Skeletal muscle cell (primary cell): ENCODE results near the gene DUSP19.
"Not testable (repeated sequence)": the region's sequence is repeated elsewhere in the genome, so short reads cannot be mapped to it uniquely, and the experiment has no call there.

ENCODE experiments used
- DNase-seq: peaks from one replicate; pipeline ENCODE4 v3.0.0-alpha.2; 2010; ENCODE audit warnings: low read depth
- H3K4me3 ChIP-seq: 2 replicates; pipeline ENCODE4 v1.5.1; 2011; ENCODE audit warnings: low read depth, mild to moderate bottlenecking, control low read depth, low read length, moderate library complexity

Gene DUSP19

GRCh38 chr2:183078464-183079138 is at the start of gene DUSP19:
Gene DUSP19, plus strand, starts transcription at chr2:183078747. Its CDS starts 187 bp downstream, at chr2:183078934.
- DNase-seq = peak; percentile 74
- H3K4me3 ChIP-seq = peak within 1 kb of the TSS; percentile 56

GRCh38 chr2:183029219-183029618 is 49.3 kb upstream of the DUSP19 start:
- no peak for DNase-seq
- no peak overlapping the region for H3K4me3 ChIP-seq

- peak; percentile 47 for DNase-seq
- no peak overlapping the region for H3K4me3 ChIP-seq
Measured at GRCh38 chr2:183031911-183032794, 46.4 kb upstream of the DUSP19 start.

DNA sequence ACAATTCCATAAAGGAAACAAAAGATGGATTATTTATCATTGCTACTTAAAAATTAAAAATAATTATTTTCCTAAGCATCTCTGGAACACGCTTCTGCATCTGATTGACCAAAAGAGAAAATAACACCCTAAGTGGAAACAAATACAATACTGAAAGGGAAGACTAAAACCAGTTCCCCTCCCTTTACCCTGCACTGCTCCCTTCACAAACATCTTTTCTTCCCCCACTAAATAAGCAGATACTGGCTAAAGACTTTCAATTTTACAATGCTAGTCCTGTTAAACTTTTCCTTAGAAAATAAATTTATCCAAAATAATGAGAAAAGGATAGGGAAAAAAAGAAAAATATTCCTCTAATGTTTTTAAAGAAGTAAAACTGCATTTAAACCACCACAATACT is 44.6 kb upstream of the DUSP19 start:
- no peak for DNase-seq
- H3K4me3 ChIP-seq = no peak overlapping the region

DNA sequence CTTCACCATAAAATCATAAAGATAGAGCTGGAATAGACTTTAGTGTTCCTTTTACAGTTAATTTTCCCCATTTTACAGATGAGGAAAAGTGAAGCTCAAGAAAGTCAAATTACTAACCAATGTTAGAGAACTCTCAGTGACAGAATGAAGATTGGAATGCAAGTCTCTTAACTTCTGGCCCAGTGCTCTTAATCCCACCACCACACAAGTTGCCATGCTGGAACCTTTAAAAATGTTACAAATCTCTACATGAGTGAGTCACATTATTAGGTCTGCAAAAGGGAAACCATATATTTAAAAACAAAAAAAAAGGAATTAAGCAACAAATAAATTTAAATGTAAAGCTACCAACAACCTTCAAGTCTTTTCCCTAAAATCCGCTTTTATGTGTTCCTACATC is 43.7 kb upstream of the DUSP19 start:
- peak overlapping the region; percentile 25 for H3K4me3 ChIP-seq
- DNase-seq = peak; percentile 51

- peak; percentile 66 for DNase-seq
- peak overlapping the region; percentile 85 for H3K4me3 ChIP-seq
Measured at GRCh38 chr2:183035298-183035953, 43.1 kb upstream of the DUSP19 start.

DNA sequence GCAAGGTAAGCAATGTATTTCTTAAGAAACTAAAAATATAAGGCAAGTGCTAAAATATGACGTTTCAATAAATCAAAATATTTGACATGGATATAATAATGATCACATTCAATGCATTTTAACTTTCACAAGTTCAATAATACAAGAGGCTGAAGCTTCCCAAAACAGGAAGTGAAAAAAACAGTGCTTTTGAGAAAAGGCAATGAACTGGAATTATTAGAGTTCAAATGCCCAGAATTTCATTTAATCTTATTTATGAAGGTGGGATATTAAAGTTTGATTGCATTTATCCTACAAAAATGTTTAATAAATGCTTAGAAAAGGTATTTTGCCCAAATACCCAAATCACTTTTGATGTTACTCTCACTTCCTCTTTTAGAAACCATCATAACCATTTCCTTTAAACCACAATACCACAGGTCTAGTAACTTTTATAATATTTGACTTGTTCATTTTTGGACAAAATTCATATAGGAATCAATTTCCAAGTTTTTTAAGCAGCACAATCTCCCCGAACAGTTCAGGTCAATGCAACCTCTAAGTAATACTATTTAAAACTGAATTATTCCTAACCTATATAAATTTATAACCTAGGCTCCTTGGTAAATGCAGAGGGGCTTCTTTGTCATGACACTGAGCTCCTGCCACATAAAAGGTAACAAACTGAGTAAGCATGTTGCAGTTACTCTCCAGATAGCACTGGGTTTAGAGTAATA is 42.4 kb upstream of the DUSP19 start:
- DNase-seq = no peak
- peak overlapping the region; percentile 85 for H3K4me3 ChIP-seq

GRCh38 chr2:183037074-183037552 is 41.4 kb upstream of the DUSP19 start:
- DNase-seq = peak; percentile 9
- peak overlapping the region; percentile 85 for H3K4me3 ChIP-seq

- H3K4me3 ChIP-seq = peak overlapping the region; percentile 85
- peak; percentile 4 for DNase-seq
Measured at GRCh38 chr2:183037553-183038340, 40.8 kb upstream of the DUSP19 start.

GRCh38 chr2:183038341-183039300 is 39.9 kb upstream of the DUSP19 start, which contains the start of gene NCKAP1:
Gene NCKAP1, minus strand, starts transcription at chr2:183038457. Its CDS starts 358 bp downstream, at chr2:183038099.
- DNase-seq = peak; percentile 35
- H3K4me3 ChIP-seq = peak within 1 kb of the TSS; percentile 85

- no peak for DNase-seq
- no peak overlapping the region for H3K4me3 ChIP-seq
Measured at GRCh38 chr2:183040604-183041003, 37.9 kb upstream of the DUSP19 start.

- not testable (repeated sequence) for DNase-seq
Measured at GRCh38 chr2:183043580-183043979, 35.0 kb upstream of the DUSP19 start.

GRCh38 chr2:183047486-183048125 is 30.9 kb upstream of the DUSP19 start:
- H3K4me3 ChIP-seq, DNase-seq: not testable (repeated sequence)

More at GRCh38 chr2:183043580-183043979, 35.0 kb upstream of the DUSP19 start:
- not testable (repeated sequence) for H3K4me3 ChIP-seq

DNA sequence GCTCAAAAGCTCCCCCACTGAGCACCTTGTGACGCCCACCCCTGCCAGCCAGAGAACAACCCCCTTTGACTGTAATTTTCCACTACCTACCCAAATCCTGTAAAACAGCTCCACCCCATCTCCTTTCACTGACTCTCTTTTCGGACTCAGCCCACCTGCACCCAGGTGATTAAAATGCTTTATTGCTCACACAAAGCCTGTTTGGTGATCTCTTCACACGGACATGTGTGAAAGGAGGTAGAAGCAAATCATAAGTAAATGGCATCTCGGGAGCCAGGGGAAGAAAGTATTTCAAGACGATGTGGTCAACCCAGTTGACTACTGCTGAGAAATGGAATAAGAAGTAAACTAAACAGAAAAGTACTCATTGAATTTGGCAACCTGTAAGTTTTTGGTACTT is 29.1 kb upstream of the DUSP19 start:
- no peak overlapping the region for H3K4me3 ChIP-seq
- no peak for DNase-seq

DNA sequence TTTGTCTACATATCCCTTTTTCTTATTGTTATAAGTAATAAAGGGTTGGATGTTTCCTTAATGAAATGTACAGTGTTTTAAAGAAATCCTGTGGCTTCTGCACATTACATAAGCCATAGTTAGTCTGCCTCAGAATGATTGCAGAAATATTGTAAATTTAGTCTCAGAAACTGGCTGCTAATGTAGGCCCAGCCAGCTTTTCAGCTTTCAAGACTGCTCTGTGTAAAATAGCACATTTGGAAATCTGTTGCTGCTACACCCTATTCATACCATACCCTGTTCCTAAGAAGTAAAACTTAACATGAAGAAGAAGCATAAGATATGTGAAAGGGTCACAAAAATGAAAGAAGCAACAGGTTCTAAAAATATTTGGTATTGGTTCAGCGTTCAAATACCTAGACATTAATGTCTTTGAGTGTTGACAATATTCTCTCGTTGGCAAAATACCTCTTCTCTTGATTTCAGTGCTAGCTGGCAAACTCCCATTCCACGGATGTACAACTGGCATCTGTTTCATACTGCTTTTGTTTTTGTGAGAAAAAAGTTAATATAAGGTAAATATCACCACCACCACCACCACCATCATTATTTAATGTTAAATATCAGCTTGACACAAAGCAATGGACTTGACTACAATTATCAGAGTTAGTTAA is 21.1 kb upstream of the DUSP19 start:
- DNase-seq = no peak
- no peak overlapping the region for H3K4me3 ChIP-seq

- H3K4me3 ChIP-seq = no peak overlapping the region
- peak; percentile 61 for DNase-seq
Measured at GRCh38 chr2:183059561-183059960, 19.0 kb upstream of the DUSP19 start.
